K562 (cell line): ENCODE results near the gene NEDD4L. TPM values are rescaled to one million over a fixed set of nuclear protein-coding genes. Genes with fewer than 3 reads are reported as not detected.
A peak's percentile ranks its signal among the peaks of the same experiment; 100 is the strongest.

Experiments
- CEBPB ChIP-seq: fragments of 450-650 bp; IDR thresholded peaks from 2 replicates; pipeline ENCODE4 v1.6.1; 2016; ENCODE audit warnings: missing genetic modification characterization, missing compliant biosample characterization
- EP400 ChIP-seq: fragments of 450-650 bp; IDR thresholded peaks from 2 replicates; pipeline ENCODE4 v1.6.1; 2017; ENCODE audit warnings: antibody characterized with exemption, mild to moderate bottlenecking, moderate library complexity
- FOS ChIP-seq: IDR thresholded peaks from 3 replicates; pipeline ENCODE4 v1.6.1; 2011; ENCODE audit not compliant: insufficient read length; ENCODE audit errors: extremely low read depth
- FOXA3 ChIP-seq, 2 experiments: fragments of 450-650 bp in 1 of 2; sonication (generic) in 1 of 2; formaldehyde crosslinking; IDR thresholded peaks in 1 of 2; conservative IDR thresholded peaks in 1 of 2; 2 replicates each; pipeline versions ENCODE4 v1.4.0 to v1.8.0; 2020 to 2022; ENCODE audit warnings: mild to moderate bottlenecking in 2 of 2, missing genetic modification reagents in 1 of 2
- MIER1 ChIP-seq: fragments of 450-650 bp; IDR thresholded peaks from 2 replicates; pipeline ENCODE4 v1.6.1; 2016; ENCODE audit warnings: antibody characterized with exemption, mild to moderate bottlenecking, low read depth
- POLR2B ChIP-seq: fragments of 450-650 bp; IDR thresholded peaks from 2 replicates; pipeline ENCODE4 v1.6.1; 2018; ENCODE audit warnings: low read depth; ENCODE audit not compliant: partially characterized antibody
- ZNF274 ChIP-seq: IDR thresholded peaks from 2 replicates; pipeline ENCODE4 v1.6.1; 2011; ENCODE audit warnings: low read depth, mild to moderate bottlenecking, low read length, moderate library complexity, borderline replicate concordance
- ZNF282 ChIP-seq: sonication (generic); formaldehyde crosslinking; IDR thresholded peaks from 2 replicates; pipeline ENCODE4 v1.8.1; 2023; ENCODE audit warnings: missing genetic modification reagents
- ZNF778 ChIP-seq: fragments of 450-650 bp; formaldehyde crosslinking; IDR thresholded peaks from 2 replicates; pipeline ENCODE4 v1.4.0; 2020; ENCODE audit warnings: mild to moderate bottlenecking, moderate library complexity
- polyA plus RNA-seq, 8 experiments: library from polyadenylated mRNA; depleted of rRNA in 4 of 8; stranded (reverse) in 5 of 8; unstranded in 3 of 8; fragments of >200 nt; fragmentation: Nextera tagmentation in 2 of 8; fragmentation: Illumina TruSeq in 1 of 8; extraction: Ambion mirVana in 2 of 8; extraction: Trizol in 1 of 8; gene quantifications; 2 replicates each; pipeline versions ENCODE4 v1.2.1 to v1.2.3, GENCODE V29; 2011 to 2014; ENCODE audit warnings: inconsistent platforms in 1 of 8, missing spikeins in 1 of 8
- total RNA-seq, 7 experiments: library from RNA; depleted of rRNA in 6 of 7; stranded (reverse); fragments of >200 nt in 6 of 7; fragmentation: Illumina TruSeq in 2 of 7; extraction: Trizol in 2 of 7; gene quantifications; 2 replicates each; pipeline versions ENCODE4 v1.2.1 to v1.2.3, GENCODE V29; 2011 to 2021; ENCODE audit warnings: low replicate concordance in 1 of 7
- TF ChIP-seq, protein P1 (sequence below): fragments of 150-350 bp; conservative IDR thresholded peaks from 2 replicates; pipeline ENCODE4 v1.6.1; 2014; ENCODE audit warnings: low read length
- TF ChIP-seq, protein P2 (sequence below): fragments of 150-350 bp; IDR thresholded peaks from 2 replicates; pipeline ENCODE4 v1.6.1; 2014; ENCODE audit warnings: low read depth, mild to moderate bottlenecking, low read length, borderline replicate concordance
- TF ChIP-seq, protein P3 (sequence below): fragments of 450-650 bp; IDR thresholded peaks from 2 replicates; pipeline ENCODE4 v1.6.1; 2016; ENCODE audit warnings: low read depth

Gene NEDD4L
- total and polyA plus RNA-seq, 9 of the 15 experiments (the other 6 are each of a cell fraction or from before 2014, with no cell fraction given) = 8.1 to 33.4 (median 19.9) TPM

DNA sequence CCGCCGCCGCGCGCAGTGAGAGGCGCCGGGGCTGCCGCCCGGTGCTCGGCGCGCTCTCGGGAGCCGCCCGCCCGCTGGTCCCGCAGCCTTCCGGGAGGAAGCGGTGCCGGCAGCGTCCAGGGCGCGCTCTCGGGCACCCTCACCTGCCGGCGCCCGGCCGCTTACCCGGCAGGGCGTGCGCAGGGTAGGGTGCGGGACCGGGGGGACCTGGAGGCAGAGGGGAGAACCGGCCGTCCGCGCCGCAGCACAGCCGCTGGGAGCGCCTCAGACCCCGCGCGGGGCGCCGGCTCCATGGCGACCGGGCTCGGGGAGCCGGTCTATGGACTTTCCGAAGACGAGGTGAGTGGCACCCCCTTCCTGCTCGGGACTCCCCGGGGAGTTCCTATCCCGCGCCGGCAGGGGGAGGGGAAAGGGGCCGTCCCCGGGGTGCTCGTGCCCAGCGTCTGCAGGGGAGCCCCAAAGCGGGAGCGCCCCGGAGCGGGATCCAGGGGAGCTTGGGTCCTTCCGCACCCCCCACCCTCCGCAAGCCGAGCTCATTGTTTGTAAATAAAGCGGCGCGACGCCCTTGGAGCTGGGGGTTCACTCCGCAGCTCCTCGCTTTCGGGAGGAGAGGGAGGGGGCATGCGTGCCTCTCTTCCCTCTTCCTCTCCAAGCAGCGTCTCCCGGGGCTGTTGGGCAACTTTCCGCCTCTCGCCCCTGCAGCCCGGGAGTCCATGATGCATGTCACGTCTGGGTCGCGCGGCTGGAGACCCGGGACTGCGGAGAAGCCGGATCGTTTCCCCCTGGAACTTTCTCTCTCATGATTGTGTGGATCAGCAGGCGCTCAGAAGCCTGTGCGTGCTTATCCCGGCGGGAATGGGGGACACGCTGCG, 580 bp downstream of the NEDD4L start (continued):
- no peak for TF ChIP-seq ZNF778 (CRISPR knock-in tag)
- TF ChIP-seq, protein P1, sequence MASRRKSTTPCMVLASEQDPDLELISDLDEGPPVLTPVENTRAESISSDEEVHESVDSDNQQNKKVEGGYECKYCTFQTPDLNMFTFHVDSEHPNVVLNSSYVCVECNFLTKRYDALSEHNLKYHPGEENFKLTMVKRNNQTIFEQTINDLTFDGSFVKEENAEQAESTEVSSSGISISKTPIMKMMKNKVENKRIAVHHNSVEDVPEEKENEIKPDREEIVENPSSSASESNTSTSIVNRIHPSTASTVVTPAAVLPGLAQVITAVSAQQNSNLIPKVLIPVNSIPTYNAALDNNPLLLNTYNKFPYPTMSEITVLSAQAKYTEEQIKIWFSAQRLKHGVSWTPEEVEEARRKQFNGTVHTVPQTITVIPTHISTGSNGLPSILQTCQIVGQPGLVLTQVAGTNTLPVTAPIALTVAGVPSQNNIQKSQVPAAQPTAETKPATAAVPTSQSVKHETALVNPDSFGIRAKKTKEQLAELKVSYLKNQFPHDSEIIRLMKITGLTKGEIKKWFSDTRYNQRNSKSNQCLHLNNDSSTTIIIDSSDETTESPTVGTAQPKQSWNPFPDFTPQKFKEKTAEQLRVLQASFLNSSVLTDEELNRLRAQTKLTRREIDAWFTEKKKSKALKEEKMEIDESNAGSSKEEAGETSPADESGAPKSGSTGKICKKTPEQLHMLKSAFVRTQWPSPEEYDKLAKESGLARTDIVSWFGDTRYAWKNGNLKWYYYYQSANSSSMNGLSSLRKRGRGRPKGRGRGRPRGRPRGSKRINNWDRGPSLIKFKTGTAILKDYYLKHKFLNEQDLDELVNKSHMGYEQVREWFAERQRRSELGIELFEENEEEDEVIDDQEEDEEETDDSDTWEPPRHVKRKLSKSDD = no peak
- no peak for TF ChIP-seq MIER1
- TF ChIP-seq, protein P2, sequence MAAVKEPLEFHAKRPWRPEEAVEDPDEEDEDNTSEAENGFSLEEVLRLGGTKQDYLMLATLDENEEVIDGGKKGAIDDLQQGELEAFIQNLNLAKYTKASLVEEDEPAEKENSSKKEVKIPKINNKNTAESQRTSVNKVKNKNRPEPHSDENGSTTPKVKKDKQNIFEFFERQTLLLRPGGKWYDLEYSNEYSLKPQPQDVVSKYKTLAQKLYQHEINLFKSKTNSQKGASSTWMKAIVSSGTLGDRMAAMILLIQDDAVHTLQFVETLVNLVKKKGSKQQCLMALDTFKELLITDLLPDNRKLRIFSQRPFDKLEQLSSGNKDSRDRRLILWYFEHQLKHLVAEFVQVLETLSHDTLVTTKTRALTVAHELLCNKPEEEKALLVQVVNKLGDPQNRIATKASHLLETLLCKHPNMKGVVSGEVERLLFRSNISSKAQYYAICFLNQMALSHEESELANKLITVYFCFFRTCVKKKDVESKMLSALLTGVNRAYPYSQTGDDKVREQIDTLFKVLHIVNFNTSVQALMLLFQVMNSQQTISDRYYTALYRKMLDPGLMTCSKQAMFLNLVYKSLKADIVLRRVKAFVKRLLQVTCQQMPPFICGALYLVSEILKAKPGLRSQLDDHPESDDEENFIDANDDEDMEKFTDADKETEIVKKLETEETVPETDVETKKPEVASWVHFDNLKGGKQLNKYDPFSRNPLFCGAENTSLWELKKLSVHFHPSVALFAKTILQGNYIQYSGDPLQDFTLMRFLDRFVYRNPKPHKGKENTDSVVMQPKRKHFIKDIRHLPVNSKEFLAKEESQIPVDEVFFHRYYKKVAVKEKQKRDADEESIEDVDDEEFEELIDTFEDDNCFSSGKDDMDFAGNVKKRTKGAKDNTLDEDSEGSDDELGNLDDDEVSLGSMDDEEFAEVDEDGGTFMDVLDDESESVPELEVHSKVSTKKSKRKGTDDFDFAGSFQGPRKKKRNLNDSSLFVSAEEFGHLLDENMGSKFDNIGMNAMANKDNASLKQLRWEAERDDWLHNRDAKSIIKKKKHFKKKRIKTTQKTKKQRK = no peak
- TF ChIP-seq EP400 = no peak
- TF ChIP-seq, protein P3, sequence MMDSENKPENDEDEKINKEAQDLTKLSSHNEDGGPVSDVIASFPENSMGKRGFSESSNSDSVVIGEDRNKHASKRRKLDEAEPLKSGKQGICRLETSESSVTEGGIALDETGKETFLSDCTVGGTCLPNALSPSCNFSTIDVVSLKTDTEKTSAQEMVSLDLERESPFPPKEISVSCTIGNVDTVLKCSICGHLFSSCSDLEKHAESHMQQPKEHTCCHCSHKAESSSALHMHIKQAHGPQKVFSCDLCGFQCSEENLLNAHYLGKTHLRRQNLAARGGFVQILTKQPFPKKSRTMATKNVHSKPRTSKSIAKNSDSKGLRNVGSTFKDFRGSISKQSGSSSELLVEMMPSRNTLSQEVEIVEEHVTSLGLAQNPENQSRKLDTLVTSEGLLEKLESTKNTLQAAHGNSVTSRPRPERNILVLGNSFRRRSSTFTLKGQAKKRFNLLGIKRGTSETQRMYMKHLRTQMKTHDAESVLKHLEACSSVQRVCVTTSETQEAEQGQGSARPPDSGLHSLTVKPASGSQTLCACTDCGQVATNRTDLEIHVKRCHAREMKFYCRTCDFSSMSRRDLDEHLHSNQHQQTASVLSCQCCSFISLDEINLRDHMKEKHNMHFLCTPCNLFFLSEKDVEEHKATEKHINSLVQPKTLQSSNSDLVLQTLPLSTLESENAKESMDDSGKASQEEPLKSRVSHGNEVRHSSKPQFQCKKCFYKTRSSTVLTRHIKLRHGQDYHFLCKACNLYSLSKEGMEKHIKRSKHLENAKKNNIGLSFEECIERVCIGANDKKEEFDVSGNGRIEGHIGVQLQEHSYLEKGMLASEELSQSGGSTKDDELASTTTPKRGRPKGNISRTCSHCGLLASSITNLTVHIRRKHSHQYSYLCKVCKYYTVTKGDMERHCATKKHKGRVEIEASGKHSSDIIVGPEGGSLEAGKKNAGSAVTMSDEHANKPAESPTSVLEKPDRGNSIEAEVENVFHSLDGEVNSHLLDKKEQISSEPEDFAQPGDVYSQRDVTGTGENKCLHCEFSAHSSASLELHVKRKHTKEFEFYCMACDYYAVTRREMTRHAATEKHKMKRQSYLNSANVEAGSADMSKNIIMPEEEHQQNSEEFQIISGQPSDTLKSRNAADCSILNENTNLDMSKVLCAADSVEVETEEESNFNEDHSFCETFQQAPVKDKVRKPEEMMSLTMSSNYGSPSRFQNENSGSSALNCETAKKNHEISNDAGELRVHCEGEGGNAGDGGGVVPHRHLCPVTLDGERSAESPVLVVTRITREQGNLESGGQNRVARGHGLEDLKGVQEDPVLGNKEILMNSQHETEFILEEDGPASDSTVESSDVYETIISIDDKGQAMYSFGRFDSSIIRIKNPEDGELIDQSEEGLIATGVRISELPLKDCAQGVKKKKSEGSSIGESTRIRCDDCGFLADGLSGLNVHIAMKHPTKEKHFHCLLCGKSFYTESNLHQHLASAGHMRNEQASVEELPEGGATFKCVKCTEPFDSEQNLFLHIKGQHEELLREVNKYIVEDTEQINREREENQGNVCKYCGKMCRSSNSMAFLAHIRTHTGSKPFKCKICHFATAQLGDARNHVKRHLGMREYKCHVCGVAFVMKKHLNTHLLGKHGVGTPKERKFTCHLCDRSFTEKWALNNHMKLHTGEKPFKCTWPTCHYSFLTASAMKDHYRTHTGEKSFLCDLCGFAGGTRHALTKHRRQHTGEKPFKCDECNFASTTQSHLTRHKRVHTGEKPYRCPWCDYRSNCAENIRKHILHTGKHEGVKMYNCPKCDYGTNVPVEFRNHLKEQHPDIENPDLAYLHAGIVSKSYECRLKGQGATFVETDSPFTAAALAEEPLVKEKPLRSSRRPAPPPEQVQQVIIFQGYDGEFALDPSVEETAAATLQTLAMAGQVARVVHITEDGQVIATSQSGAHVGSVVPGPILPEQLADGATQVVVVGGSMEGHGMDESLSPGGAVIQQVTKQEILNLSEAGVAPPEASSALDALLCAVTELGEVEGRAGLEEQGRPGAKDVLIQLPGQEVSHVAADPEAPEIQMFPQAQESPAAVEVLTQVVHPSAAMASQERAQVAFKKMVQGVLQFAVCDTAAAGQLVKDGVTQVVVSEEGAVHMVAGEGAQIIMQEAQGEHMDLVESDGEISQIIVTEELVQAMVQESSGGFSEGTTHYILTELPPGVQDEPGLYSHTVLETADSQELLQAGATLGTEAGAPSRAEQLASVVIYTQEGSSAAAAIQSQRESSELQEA = no peak
- 0 out of 4 replicates have a peak, but pooled peaks of 1 of the 2 experiments have one; percentile 15 for TF ChIP-seq FOXA3 (CRISPR knock-in tag; conservative IDR thresholded peaks at IDR 0.05 in 1 of 2, IDR thresholded peaks at IDR 0.05 in 1 of 2)
- peak; percentile 70; the same call in 1 of the 2 replicates for TF ChIP-seq CEBPB (tag)
- no peak for TF ChIP-seq ZNF274
- no peak for TF ChIP-seq ZNF282 (CRISPR knock-in tag)
- no peak for TF ChIP-seq FOS
- no peak for TF ChIP-seq POLR2B
